HEK293T (cell line): Measurements from ENCODE around the gene TMEM61.
A peak's percentile ranks its signal among the peaks of the same experiment; 100 is the strongest.

ENCODE experiments used
- CTCF ChIA-PET: fragments of 350-600 bp; formaldehyde crosslinking; extraction: SDS; loops from one replicate; lab custom pipeline; 2021; ENCODE audit warnings: antibody characterized with exemption, inconsistent platforms; lab: Yijun Ruan, JAX
- POLR2A ChIA-PET: fragments of 350-600 bp; formaldehyde crosslinking; extraction: SDS; loops from one replicate; lab custom pipeline; 2020; ENCODE audit warnings: antibody characterized with exemption, inconsistent platforms; lab: Yijun Ruan, JAX
- DNase-seq: peaks from one replicate; pipeline ENCODE4 v3.0.0; 2012; ENCODE audit warnings: mixed read lengths; ENCODE audit errors: extremely low spot score
- ARNT ChIP-seq: fragments of 450-650 bp; IDR thresholded peaks from 2 replicates; pipeline ENCODE4 v1.6.1; 2017; ENCODE audit warnings: mild to moderate bottlenecking
- BHLHE40 ChIP-seq: fragments of 450-650 bp; IDR thresholded peaks from 2 replicates; pipeline ENCODE4 v1.6.1; 2016; ENCODE audit warnings: mild to moderate bottlenecking, moderate library complexity, borderline replicate concordance
- CTBP1 ChIP-seq: fragments of 450-650 bp; IDR thresholded peaks from 2 replicates; pipeline ENCODE4 v1.6.1; 2016; ENCODE audit warnings: borderline replicate concordance
- ELF4 ChIP-seq: fragments of 450-650 bp; IDR thresholded peaks from 2 replicates; pipeline ENCODE4 v1.6.1; 2017; ENCODE audit warnings: antibody characterized with exemption
- FOXA1 ChIP-seq: fragments of 450-650 bp; IDR thresholded peaks from 2 replicates; pipeline ENCODE4 v1.6.1; 2016; ENCODE audit warnings: mild to moderate bottlenecking
- FOXK2 ChIP-seq: fragments of 450-650 bp; IDR thresholded peaks from 2 replicates; pipeline ENCODE4 v1.6.1; 2016; ENCODE audit warnings: mild to moderate bottlenecking
- FOXM1 ChIP-seq: fragments of 450-650 bp; IDR thresholded peaks from 2 replicates; pipeline ENCODE4 v1.6.1; 2017; ENCODE audit warnings: mild to moderate bottlenecking, borderline replicate concordance
- HDGF ChIP-seq: fragments of 450-650 bp; IDR thresholded peaks from 2 replicates; pipeline ENCODE4 v1.6.1; 2017; ENCODE audit warnings: antibody characterized with exemption, borderline replicate concordance
- L3MBTL2 ChIP-seq: fragments of 450-650 bp; conservative IDR thresholded peaks from 2 replicates; pipeline ENCODE4 v1.6.1; 2016; ENCODE audit warnings: mild to moderate bottlenecking
- LEF1 ChIP-seq: fragments of 450-650 bp; IDR thresholded peaks from 2 replicates; pipeline ENCODE4 v1.6.1; 2017; ENCODE audit warnings: mild to moderate bottlenecking, borderline replicate concordance
- NFRKB ChIP-seq: fragments of 450-650 bp; IDR thresholded peaks from 2 replicates; pipeline ENCODE4 v1.6.1; 2016; ENCODE audit warnings: mild to moderate bottlenecking, moderate library complexity
- SP1 ChIP-seq: fragments of 450-650 bp; IDR thresholded peaks from 2 replicates; pipeline ENCODE4 v1.6.1; 2017
- SUZ12 ChIP-seq: fragments of 450-650 bp; IDR thresholded peaks from 2 replicates; pipeline ENCODE4 v1.6.1; 2016; ENCODE audit warnings: mild to moderate bottlenecking
- TARDBP ChIP-seq: fragments of 450-650 bp; IDR thresholded peaks from 2 replicates; pipeline ENCODE4 v1.6.1; 2016
- ZNF384 ChIP-seq: fragments of 450-650 bp; IDR thresholded peaks from 2 replicates; pipeline ENCODE4 v1.6.1; 2016
- TF ChIP-seq, protein P1 (sequence below): fragments of 450-650 bp; IDR thresholded peaks from 2 replicates; pipeline ENCODE4 v1.6.1; 2016

TMEM61 gene

DNA sequence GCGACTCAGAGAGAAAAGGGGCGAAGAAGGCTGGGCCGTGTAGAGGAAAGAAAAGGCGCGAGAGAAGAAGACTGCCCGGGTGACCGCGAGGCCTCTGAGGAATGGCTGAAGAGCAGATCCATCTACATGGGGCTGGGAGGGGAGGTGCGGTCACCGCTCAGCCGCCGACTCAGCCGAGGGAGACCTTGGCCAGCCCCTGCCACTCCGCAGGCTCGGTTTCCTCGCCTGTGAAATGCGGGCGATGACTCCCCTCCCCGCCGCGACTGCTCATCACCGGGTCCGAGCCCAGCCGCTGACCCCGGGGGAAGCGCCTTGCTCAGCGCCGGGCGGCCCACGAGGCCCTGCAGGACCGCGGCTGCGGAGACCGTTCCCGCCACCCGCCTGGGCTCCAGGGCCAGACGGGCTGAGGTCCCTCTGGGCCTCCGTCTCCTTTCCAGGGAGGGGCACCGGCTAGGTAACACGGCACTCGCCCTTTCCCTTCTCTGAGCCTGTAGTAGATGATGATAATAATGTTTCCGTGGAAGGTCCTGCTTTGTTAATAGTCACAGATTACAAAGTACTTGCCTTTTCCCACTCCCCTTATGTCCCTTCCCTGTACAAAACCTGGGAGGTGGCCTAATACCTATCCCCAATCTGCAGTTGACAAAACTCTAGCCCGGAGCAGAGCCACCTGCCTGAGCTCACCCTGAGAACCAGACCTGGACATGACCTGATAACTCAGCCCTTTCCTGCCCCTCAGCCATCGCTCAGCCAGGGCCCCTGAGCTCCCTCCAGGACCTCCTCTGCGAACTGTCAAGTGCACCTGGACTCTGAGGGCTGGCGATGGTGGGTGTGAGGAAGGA, 16.7 kb downstream of the TMEM61 start:
- POLR2A ChIA-PET: no interaction called here
- TF ChIP-seq NFRKB (no peak), HDGF (no peak), FOXM1 (no peak), BHLHE40 (no peak), LEF1 (no peak), TARDBP (no peak), FOXA1 (no peak), ARNT (no peak), CTBP1 (no peak), SUZ12 (no peak), SP1 (no peak), L3MBTL2 (no peak)
- TF ChIP-seq, protein P1, sequence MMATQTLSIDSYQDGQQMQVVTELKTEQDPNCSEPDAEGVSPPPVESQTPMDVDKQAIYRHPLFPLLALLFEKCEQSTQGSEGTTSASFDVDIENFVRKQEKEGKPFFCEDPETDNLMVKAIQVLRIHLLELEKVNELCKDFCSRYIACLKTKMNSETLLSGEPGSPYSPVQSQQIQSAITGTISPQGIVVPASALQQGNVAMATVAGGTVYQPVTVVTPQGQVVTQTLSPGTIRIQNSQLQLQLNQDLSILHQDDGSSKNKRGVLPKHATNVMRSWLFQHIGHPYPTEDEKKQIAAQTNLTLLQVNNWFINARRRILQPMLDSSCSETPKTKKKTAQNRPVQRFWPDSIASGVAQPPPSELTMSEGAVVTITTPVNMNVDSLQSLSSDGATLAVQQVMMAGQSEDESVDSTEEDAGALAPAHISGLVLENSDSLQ: no peak
- DNase-seq: peak; percentile 42
- CTCF ChIA-PET: interaction anchor here (0.6 to 3.4 kb wide), 13 partner anchors 9 to 93 kb away, joined by 3 to 45 read pairs (median 3); no protein-coding TSS in a partner anchor

DNA sequence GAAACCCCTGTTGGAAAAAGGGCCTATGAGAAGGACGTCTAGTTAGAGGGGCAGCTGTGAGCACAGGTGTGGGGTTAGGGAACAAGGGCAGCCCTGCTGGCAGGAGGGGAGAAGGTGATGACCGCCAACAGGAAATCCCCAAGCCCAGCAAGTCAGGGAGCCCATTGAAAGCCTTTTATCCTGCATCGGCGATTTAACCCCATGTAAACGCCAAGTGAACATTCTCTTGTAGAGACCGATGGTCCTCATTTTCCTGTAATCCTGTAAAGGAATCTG, 17.2 kb downstream of the TMEM61 start:
- no peak for DNase-seq
- CTCF ChIA-PET: interaction anchor here (2.2 to 3.4 kb wide), 2 partner anchors 47 to 52 kb away, joined by 26 to 45 read pairs; no protein-coding TSS in a partner anchor
- TF ChIP-seq TARDBP: no peak
- no peak for TF ChIP-seq FOXA1
- no peak for TF ChIP-seq SUZ12
- POLR2A ChIA-PET: no interaction called here

GRCh38 chr1:54998100-54998499, 17.7 kb downstream of the TMEM61 start:
- POLR2A ChIA-PET: no interaction called here
- CTCF ChIA-PET: interaction anchor here (0.7 to 3.4 kb wide), 3 partner anchors 52 to 53 kb away, joined by 3 to 45 read pairs (median 4); no protein-coding TSS in a partner anchor
- no peak for DNase-seq
- TF ChIP-seq L3MBTL2 (no peak), BHLHE40 (no peak)

DNA sequence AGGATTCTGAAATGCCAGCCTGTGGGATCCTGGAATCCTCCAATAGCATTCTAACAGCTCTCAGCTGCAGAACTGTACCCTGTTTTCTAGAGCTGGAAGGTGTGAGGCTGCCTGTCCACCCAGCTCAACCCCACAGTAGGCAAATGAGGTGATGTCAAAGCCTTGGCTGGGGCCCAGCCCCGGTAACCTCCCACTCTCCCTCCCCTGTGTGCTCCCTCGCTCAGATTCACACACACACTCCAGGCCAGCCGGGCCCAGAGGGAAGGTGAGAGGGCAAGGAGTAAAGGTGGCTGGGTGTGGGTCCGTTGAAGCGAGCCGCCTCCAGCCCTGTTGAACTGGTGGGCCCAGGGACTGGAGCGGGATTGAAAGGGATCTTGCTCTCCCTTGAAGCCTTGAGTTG, 18.2 kb downstream of the TMEM61 start, which contains the start of gene BSND:
Gene BSND, plus strand, starts transcription at position 257 of the 400 bp plus-strand sequence. CDS start 254 bp downstream, outside the sequence.
- DNase-seq: no peak
- CTCF ChIA-PET: interaction anchor here (0.6 to 0.9 kb wide), 3 partner anchors 52 to 1077 kb away, joined by 3 to 4 read pairs (median 3); no protein-coding TSS in a partner anchor
- TF ChIP-seq SP1: no peak
- TF ChIP-seq SUZ12: no peak
- TF ChIP-seq LEF1: no peak
- TF ChIP-seq, protein P1: no peak
- POLR2A ChIA-PET: no interaction called here

- CTCF ChIA-PET: interaction anchor here (1.3 kb wide), 1 partner anchor 22 kb away, joined by 4 read pairs; no protein-coding TSS in a partner anchor
- no peak for DNase-seq
- no peak for TF ChIP-seq ARNT
- no peak for TF ChIP-seq FOXM1
- no peak for TF ChIP-seq CTBP1
- TF ChIP-seq NFRKB: no peak
- no peak for TF ChIP-seq ZNF384
- POLR2A ChIA-PET: no interaction called here
Observed at GRCh38 chr1:55000110-55001085, 20.0 kb downstream of the TMEM61 start.

GRCh38 chr1:55001311-55001710, 20.9 kb downstream of the TMEM61 start:
- TF ChIP-seq FOXM1 (no peak), LEF1 (no peak), ARNT (no peak), ZNF384 (no peak), L3MBTL2 (no peak), CTBP1 (no peak), NFRKB (no peak), ELF4 (no peak), SUZ12 (no peak), FOXK2 (no peak), HDGF (no peak), TARDBP (no peak), BHLHE40 (no peak)
- TF ChIP-seq, protein P1: no peak
- no peak for DNase-seq
- ChIA-PET POLR2A (no interaction called here), CTCF (interaction anchor here (1.2 kb wide), 1 partner anchor 21 kb away, joined by 4 read pairs; no protein-coding TSS in a partner anchor)
